HG03575 (cell line): ENCODE results near the gene C3orf18.

ENCODE experiments used
- ATAC-seq: cut with Tn5 transposase; IDR thresholded peaks from one replicate; pipeline ENCODE4 v1.9.1; 2021; ENCODE audit not compliant: unreplicated experiment, insufficient number of reproducible peaks, low FRiP score; ENCODE audit errors: extremely low read depth

Gene C3orf18

GRCh38 chr3:50562861-50563260 lies 4.7 kb downstream of the C3orf18 start:
- no peak for ATAC-seq

GRCh38 chr3:50559702-50560101 lies 7.8 kb downstream of the C3orf18 start:
- ATAC-seq, result no peak

DNA sequence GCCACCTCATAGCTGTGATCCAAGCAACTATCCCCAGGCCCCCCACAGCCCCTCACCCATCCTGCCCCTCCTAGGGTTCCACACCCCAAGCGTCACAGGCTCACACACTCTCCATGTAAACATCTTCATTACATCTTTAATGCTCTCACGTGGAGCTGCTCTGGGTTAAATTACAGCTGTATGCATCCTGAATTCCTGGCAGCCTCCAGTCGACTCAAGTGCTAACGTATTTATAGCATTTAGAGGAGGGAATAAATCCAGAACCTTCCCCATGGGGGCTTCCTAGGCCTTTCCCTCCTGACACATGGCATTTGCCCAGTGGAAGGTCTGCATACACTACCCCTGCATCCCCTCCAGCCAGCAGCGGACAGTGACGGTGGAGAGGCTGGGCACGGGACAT lies 9.6 kb downstream of the C3orf18 start:
- ATAC-seq, result no peak

GRCh38 chr3:50557106-50557505 lies 10.4 kb downstream of the C3orf18 start:
- ATAC-seq, result no peak

DNA sequence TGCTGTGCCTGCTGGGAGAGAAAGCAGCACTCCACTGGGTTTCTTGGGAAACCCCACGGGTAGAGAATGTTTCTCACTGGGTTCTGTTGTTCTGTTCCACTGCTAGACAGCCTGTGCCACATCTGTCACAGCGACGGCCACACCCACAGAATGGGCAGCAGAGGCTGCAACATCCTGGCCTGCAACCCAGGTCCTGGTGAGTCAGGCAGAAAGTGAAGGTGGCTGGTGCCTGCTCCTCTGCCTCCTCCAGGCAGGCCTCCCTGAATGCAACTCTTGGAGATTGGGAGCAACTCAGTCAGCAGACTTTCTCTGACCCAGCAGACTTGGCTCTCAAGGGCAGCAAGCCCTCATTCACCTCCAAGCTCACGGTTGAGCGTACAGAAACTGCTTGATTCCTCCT lies 13.0 kb downstream of the C3orf18 start:
- ATAC-seq, result no peak

- ATAC-seq, result no peak
These were observed 14.9 kb downstream of the C3orf18 start for GRCh38 chr3:50552598-50552997.

DNA sequence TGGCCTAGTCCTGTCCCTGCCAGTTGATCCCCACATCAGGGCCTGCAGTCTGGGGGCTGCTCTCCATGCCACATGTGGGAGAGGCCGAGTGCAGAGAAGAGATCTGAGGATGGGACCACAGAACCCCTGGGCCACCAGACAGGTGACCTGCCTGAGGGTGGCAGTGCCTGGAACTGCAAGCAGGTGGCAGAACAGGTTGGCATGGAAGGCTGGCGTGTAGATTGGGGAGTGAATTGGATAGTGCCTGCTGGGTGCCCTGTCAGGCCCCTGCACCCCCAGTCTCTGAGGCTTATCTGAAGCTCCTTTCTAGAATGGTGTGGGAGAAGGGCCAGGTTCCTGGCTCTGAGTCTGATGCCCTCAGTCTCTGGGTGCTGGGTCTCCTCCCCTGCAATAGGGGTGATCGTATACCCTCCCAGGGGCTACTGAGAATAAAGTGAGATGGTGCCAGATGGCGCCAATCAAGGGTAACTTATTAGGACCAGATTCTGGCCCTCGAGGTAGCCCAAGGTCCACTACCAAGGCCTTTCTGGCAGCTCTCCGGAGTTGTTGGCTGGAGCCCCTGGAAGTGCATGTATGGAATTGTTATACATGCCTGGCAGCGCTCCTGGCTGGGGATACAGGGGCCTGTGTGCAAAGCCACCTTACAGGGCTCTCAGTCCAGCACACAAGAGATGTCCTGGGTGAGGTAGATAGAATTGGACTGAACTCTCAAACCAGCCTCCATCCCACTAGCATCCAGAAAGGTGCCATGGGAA lies 15.7 kb downstream of the C3orf18 start:
- no peak for ATAC-seq

DNA sequence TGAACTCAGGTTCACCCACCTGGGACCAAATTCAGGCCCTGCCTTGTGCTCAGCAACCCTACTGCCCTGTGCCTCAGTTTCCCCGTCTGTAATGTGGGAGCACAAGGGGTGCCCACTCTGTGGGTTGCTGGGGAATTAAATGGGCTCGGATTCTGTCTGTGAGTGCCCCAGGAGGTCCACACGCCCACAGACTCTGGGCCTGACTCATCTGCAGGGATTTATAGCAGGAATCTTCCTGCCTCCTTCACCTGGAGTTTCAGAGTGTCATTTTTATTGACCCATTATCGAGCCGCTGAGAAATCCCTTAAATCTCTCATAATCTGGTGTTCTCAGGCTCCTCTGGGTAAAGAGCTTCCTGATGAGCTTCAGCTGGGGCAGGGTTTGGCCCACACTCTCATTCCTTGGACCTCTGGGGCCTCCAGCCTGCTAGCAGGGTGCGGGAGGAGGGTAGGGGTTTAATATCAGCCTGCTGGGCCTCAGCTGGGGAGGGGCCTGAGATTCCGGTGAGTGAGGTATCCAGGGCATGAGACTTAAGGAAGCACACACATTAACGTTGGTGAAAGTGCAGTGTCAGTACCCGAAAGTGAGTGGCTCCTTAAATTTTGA lies 16.4 kb downstream of the C3orf18 start:
- no peak for ATAC-seq

DNA sequence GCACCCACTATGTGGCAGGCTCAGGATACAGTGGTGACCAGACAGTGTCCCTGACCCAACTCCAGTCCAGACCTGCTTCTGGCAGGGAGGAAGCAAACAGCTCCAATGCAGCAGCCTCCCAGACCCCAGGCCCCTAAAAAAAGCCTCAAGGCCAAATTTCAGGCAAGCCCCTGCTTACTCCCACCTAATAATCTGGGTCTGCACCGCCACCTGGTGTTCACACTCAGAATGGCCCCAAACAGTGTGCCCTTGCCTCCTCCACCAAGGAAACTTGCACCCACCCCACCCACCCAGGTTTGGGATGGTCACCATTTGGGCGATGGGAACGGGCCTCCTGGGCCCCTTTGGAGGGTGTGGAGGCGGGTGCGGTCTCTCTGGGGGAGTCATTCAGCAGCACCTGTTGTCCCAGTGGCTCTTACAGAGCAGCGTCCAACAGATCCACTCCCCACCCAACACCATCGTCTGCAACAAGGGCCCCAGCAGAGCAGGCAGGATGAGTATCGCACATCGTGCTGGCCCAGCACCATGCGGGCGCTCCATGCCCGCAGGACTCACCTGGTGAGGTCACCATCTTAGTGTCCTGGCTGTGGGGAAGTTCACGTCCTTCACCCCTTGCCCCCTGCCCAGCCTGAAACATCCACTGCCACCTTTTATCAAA lies 17.3 kb downstream of the C3orf18 start:
- ATAC-seq, result no peak

- ATAC-seq, result no peak
These were observed 18.3 kb downstream of the C3orf18 start for GRCh38 chr3:50549226-50549625.

DNA sequence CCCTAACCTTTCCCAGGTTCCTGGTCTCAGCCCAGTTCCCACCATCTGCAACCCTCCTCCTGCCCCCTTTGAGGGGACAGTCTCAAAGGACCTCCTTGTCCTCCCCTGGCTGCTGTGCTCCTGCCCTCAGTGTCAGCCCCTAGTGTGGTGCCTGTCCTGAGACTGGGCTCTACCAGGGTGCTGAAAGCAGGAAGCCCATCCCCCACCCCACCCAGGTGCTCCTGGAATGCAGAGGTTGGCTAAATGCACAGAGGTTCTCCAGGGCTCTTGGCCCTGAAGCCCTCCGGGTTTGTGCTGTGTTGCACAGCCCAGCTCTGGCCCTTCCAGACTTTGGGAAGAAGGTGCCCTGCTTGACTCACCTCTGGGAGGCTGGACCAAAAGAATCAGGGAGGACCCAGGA lies 21.8 kb downstream of the C3orf18 start:
- ATAC-seq, result no peak

DNA sequence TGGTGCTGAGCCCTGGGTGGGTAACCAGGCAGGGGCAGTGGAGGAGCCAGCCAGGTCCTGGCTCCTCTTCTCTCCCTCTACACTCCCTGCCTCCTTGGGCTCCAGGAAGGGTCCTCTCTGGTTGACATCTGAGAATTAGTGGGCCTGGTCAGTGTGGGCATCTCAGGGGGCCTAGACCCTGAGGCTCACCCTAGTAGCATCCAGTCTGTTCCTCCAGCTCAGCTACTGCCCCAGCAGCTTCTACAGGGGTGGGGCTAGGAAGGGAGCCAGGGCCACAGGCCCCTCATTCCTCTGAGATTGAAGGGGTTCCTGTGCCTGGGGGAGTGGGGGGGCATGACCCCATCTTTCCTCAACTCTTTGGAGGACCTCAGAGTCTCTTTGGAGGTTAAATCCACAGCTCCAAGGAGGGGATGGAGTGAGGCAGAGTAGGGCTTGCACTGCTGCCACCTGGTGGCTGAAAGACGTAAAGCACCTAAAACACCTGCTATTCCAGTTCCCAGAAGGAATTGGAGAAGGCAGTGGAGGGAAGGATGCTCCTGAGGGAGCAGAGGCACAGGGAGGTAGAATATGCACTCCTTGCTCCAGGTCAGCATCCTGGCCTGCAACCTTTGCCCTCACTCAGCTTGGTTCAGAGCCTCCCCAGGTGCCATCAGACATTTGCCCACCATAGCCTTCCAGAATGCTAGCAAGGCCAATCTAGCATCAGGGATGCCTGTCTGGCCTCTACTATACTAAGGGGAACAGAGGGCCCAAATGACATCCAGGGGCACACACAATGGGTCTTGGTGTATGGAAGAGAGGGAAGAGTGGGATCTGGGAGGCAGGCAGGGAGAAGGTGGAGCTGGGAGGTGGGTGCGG lies 25.1 kb downstream of the C3orf18 start:
- ATAC-seq, result no peak

DNA sequence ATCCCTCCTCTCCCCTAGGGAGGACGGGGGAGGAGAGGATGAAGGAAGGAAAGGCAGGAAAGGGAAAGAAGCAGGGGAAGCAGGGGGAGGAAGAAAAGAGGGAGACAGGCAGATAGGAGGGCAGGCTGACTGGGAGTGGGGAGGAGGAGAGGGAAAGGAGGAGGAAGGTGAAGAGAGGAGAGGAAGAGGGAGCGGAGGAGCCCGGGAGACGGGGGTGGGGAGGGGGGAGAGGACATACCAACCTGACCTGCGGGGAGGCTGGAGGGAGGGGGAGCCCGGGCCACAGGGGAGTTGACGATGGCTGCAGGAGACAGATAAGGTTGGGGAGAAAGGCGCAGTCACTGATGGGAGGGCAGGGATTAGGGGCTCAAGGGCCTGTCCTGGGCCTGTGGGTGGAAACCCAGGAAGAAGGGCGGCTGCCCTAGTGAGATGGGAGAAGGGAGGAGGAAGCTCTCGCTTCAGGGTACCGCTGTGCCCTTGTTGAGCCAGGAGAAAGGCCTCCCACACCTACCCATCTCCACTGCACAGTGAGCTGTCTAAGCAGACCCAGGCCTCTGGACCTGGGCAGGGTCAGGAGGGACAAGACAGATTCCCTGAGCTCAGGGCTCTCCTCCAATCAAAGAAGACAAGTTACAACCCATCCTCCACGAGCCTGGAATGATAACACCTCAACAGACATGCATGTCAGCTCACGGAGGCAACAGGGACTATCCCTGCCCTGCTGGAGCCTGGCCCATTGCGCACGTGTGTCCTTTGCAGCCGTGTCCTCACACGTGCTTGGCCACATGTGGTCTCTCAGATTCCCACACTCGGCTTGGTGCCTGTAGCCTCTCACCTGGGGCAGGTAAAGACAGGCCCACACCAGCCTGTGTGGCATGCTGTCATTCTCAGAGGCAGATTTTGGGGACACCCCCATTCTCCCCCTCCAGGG lies 27.9 kb downstream of the C3orf18 start:
- no peak for ATAC-seq

- no peak for ATAC-seq
These were observed 30.0 kb downstream of the C3orf18 start for GRCh38 chr3:50537421-50538129.

DNA sequence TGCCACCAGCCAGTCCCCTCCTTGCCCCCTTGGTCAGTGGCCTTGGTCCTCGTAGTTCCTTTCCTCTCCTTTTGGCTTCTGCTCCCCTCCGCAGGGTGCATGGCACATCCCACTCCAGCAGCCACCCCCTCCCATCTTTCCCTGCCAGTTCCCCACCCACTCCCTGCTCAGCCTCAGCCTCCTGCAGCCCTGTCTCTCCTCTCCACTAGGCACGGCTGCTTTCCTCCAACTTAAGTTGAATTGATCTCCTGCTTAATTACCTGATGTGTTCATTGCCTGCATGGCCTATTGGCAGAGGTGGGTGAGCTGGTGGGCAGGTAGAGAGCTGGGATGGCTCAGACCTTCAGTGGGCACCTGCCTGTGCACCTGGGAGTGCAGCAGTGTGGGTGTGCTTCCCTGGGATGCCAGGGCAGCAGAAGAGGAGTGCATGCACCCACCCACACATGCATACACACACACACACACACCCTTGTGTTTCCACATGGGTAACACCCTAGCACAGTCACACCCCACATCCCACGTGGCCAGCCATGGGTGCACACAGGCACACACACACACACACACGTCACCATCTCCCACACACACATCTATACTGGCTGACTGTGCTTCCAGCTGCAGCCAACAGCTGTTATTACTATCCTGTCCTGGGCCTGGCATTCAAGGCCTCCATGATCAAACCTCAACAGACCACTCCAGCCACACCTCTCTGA lies 30.9 kb downstream of the C3orf18 start:
- no peak for ATAC-seq

GRCh38 chr3:50534681-50535330 lies 32.7 kb downstream of the C3orf18 start:
- ATAC-seq, result no peak
